NCI-H1105 (cell line): Measurements from ENCODE around the gene PLXDC1.
"Not testable (repeated sequence)": the region's sequence is repeated elsewhere in the genome, so short reads cannot be mapped to it uniquely, and the experiment has no call there.

Experiments used
- DNase-seq: peaks from one replicate; lab custom pipeline; 2025; lab: John Stamatoyannopoulos, UW

The PLXDC1 gene

DNA sequence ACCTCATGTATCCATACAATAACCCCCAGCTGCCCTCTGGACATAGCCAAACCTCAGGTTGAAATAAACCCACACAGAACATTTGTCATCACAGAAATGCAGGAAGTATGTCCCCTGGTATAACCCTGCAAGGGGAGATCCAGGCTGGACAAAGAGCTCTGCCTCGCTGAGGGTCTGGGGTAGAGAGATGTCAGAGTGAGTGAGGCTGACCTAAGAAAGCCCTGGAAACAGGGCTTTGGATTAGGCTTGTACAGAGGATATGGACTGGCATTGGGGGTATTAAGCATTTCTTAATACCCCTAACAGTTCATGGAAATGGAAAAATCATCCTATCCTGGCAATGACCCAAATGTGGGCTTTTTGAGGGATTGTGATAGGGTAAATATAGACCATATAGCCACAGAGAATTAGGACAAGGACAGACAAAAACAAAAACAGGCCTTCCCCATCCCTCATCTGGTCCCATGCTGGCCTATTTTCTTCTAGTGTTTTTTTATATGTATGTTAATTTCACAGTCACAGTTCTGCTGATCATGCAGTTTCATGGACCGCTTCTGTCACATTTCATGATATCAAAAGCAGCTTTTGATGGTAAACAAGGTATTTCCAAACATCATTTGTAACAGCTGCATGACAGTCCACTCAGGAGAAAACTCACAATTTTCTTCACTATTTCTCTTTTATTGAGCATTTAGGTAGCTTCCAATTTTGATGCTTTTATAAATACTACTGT lies 26.1 kb downstream of the PLXDC1 start:
- no peak for DNase-seq

- no peak for DNase-seq
These were observed 27.8 kb downstream of the PLXDC1 start for GRCh38 chr17:39123627-39124026.

- DNase-seq, result no peak
These were observed 28.4 kb downstream of the PLXDC1 start for GRCh38 chr17:39122991-39123390.

GRCh38 chr17:39121919-39122318 lies 29.5 kb downstream of the PLXDC1 start:
- not testable (repeated sequence) for DNase-seq

DNA sequence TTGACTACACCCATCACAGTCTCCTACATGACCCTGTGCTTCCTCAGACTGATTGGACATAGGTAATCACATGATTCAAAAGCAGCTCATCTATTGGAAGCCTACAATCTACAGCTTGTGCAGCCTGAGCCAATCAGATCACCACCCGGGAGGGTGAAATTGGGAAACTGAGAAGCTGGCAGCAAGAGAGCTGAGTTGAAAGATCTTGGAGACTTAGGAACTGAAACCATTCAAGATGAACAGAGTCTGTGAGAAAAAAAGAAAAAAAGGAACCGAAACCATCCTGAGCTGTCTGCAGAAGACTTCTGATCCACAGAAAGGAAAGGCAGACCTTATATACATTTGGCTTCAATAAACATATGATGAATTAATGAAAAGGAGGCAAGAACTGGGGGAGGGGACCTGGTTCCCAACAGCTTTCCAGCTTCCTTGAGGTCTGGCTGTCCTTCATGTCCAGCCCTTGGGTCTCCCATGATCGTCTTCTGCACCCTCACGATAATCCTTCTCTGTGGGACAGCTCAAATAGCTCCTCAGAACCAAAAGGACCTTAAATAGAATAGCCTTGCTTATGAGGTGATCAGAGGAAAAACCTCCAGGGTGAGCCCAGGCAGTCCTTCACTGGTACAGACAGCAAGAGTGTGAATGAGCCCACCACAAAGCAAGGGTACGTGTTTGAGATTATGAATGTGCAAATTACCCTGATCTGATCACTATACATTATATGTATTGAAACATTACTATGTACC lies 32.6 kb downstream of the PLXDC1 start:
- DNase-seq, result no peak

DNA sequence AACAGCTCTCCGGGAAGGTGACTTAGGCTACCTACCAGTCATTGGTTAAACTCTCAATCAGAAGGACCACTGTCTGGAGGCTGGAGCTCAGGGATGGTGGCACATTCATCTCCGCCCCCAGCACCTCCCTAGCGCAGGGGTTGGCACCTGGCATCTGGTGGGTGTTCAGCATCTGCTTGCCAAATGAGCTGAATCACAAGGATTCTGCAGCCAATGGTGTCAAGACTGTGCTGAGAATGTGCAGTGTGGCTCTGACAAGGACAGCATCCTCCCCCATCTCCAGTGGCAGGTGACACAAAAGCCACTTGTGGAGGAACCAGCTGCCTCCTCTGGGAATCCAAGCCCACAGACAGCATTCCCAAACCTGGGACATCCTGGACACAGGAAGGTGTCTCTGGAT lies 35.2 kb downstream of the PLXDC1 start:
- DNase-seq, result no peak

GRCh38 chr17:39115135-39115534 lies 36.3 kb downstream of the PLXDC1 start:
- DNase-seq, result no peak

DNA sequence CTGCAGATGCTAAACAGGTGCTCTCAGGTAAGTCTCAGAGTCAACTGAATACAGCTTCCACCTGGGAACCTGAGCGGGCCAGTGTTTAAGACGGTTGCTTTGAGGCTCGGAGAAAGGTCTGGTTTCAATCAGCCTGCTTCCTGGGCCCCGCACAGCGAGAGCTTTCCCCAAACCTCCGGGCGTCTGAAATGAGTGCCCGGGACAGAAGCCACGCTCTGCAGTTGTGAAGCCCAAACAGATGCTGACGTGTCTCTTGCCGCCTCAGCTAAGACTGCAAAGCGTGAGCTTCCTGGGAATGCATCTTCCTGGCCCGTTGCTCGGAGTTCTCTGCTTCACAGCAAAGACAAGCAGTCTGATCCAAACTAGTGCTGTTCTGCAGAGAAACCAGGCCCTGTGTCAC lies 36.7 kb downstream of the PLXDC1 start:
- no peak for DNase-seq

DNA sequence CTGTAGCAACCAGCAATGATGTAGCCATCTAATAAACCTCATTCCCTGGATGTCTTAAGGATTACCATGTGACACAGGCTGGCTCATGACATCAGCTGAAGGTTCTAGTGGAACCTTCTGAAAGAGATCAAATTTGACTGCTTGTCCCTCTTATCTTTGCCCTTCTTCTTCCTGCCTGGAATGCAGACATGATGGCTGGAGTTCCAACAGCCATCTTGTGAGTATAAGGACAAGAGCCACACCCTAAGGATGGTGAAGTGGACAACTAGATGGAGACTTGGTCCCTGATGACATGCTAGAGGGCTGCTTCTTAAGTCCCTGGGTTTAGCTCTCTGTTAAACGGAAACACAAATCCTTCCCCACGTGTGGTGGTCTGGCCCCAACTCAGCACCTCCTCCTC lies 37.6 kb downstream of the PLXDC1 start:
- DNase-seq, result no peak

- DNase-seq, result no peak
These were observed 40.9 kb downstream of the PLXDC1 start for GRCh38 chr17:39110435-39111136.

- DNase-seq, result no peak
These were observed 42.7 kb downstream of the PLXDC1 start for GRCh38 chr17:39108461-39109375.

- no peak for DNase-seq
These were observed 43.5 kb downstream of the PLXDC1 start for GRCh38 chr17:39107973-39108372.

GRCh38 chr17:39107155-39107554 lies 44.3 kb downstream of the PLXDC1 start:
- DNase-seq, result no peak

DNA sequence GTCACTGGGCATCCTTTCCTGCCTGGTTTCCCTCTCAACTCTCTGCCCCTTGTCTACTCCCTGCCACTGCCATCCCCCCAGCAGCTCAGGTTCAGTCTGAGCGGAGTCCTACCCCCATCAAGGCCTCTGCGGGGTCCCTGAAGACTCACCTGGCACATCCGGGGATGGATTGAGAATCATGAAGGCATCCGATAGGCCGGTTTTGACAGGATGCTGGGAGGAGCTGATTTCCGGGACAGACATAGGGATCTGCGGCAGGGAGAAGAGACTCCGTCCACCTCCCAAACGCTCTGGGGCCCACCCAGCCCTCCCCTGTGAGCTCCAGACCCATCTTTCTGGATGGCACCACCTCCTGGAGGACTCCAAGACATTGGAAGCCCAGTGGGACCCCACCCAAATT lies 45.7 kb downstream of the PLXDC1 start:
- no peak for DNase-seq

GRCh38 chr17:39104657-39105056 lies 46.8 kb downstream of the PLXDC1 start:
- no peak for DNase-seq

- no peak for DNase-seq
These were observed 47.4 kb downstream of the PLXDC1 start for GRCh38 chr17:39104046-39104445.

DNA sequence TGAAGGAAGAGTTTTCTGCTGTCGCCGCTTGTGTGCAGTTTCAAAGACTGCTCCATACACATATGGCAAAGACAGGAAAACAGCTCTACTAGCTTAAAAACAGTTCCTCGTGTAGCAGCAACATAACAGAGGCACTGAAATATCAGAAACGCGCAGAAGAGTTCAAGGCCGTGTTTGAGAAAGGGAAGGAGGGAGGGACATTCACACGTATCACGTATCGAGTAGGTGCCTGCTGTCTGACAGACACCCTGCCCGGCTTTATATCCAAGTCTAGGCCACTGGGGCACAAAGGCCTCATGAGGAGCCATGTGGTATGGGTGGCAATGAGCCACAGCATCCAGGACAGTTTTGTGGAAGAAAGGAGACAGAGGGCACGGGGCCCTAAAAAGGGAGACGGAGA lies 50.3 kb downstream of the PLXDC1 start:
- no peak for DNase-seq

DNA sequence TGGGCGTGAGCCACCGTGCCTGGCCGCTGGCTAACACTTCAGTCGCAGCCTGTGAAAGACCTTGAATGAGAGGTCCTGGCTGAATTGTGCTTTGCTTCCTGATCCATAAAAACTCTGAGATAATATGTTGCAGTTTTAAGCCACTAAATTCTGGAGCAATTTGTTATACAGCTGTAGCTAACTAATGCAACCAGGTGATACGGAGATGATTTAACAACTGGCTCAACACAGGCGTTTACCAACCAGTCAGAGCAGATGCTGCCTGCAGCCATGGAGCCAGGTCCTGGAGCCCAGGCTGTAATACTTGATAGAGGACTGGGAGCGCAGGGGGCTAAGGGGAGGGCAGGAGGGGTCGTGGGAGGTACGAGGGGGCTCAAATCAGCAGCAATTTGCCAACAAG lies 50.9 kb downstream of the PLXDC1 start:
- DNase-seq, result no peak

DNA sequence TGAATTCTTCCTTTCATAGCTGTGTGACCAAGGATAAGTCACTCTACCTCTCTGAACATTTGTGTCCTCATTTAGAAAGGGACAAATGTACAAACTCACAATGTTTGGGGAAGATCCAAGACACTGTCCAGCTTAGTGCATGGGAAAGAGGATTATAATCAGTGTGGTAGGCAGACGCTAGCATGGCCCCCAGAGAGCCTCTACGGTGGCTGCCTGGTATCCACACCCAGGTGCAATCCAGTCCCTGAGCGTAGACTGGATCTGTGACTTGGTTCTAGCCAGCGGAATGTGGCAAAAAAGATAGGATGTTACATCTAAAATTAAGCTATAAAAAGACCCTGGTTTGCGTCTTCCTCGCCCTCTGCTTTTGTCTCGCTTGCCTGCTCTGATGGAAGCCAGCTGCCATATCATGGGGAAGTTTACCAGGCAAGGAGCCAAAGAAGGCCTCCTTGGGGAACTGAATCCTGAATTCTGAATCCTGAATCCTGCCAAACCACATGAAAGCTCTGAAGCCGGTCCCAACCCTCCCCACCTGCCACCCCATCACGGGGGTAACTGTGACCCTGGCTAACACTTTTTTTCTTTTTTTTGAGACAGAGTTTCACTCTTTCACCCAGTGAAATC lies 51.7 kb downstream of the PLXDC1 start:
- no peak for DNase-seq

- DNase-seq, result no peak
These were observed 52.8 kb downstream of the PLXDC1 start for GRCh38 chr17:39098588-39098987.

- no peak for DNase-seq
These were observed 53.9 kb downstream of the PLXDC1 start for GRCh38 chr17:39097537-39097936.

- no peak for DNase-seq
These were observed 54.3 kb downstream of the PLXDC1 start for GRCh38 chr17:39097150-39097519.
